HCT116 (cell line): ENCODE measurements around the gene PGC. TPM values are rescaled to one million over a fixed set of nuclear protein-coding genes. Genes with fewer than 3 reads are reported as not detected.

Experiments
- ATAC-seq: fragments of 200-7000 bp; cut with Tn5 transposase; 2 replicates; pipeline ENCODE4 v1.9.1; 2020; ENCODE audit warnings: mild to moderate bottlenecking, moderate library complexity
- BruUV-seq: library from RNA; stranded (reverse); fragments of 400-500 nt; replicated peaks from 2 replicates; lab custom pipeline; 2021; lab: Mats Ljungman, UMichigan
- CTCF ChIA-PET: fragments of 300-600 bp; sonication (Branson Sonifier 250); formaldehyde crosslinking; loops from one replicate; lab custom pipeline; 2021; ENCODE audit warnings: antibody characterized with exemption; lab: Charles Lee
- POLR2A ChIA-PET: fragments of 300-600, 350-600 bp; sonication (Branson Sonifier 250); formaldehyde crosslinking; loops from one replicate; lab custom pipeline; 2021; ENCODE audit warnings: antibody characterized with exemption; lab: Charles Lee
- RAD21 ChIA-PET, 2 experiments: fragments of 300-600 bp; sonication (Branson Sonifier 250); formaldehyde crosslinking; loops; one replicate each; lab custom pipeline; 2023; ENCODE audit warnings: low total read pairs in 2 of 2; ENCODE audit not compliant: uncharacterized antibody in 2 of 2, unreplicated experiment in 2 of 2, low non-redundant PET in 1 of 2; lab: Charles Lee
- DNase-seq: peaks from one replicate; pipeline ENCODE4 v3.0.0-alpha.2; 2010; ENCODE audit warnings: low read depth, low spot score
- H2AFZ ChIP-seq: fragments of 200-600 bp; shearing (Covaris generic), sonication (generic); 2 replicates; pipeline ENCODE4 v1.6.1; 2017; ENCODE audit warnings: low read depth, mixed run types, mixed read lengths, antibody characterized with exemption, low read length; ENCODE audit not compliant: poor library complexity, severe bottlenecking
- H3K27ac ChIP-seq: 2 replicates; pipeline ENCODE4 v1.5.1; 2012; ENCODE audit warnings: low read depth, low read length
- H3K27me3 ChIP-seq: fragments of 200-600 bp; sonication (generic); 2 replicates; pipeline ENCODE4 v1.6.1; 2016; ENCODE audit warnings: mixed run types, low read length, mixed read lengths; ENCODE audit not compliant: insufficient read depth
- H3K36me3 ChIP-seq, 2 experiments: fragments of 200-500 bp in 1 of 2; fragments of 200-600 bp in 1 of 2; sonication (Bioruptor generic) in 1 of 2; sonication (generic) in 1 of 2; 2 replicates each; pipeline versions ENCODE4 v1.5.1 to v1.6.1; 2014 to 2016; ENCODE audit warnings: low read length in 2 of 2, inconsistent platforms in 1 of 2, mixed read lengths in 1 of 2, mixed run types in 1 of 2; ENCODE audit not compliant: insufficient read depth in 2 of 2, control insufficient read depth in 1 of 2
- H3K4me1 ChIP-seq, 2 experiments: fragments of 200-600 bp in 1 of 2; sonication (generic) in 1 of 2; 2 replicates each; pipeline versions ENCODE4 v1.5.1 to v1.6.1; 2012 to 2017; ENCODE audit warnings: low read length in 2 of 2, inconsistent platforms in 1 of 2, mild to moderate bottlenecking in 1 of 2, mixed read lengths in 1 of 2, mixed run types in 1 of 2, moderate library complexity in 1 of 2; ENCODE audit not compliant: insufficient read depth in 2 of 2, control insufficient read depth in 1 of 2
- H3K4me2 ChIP-seq: fragments of 200-600 bp; sonication (generic); 2 replicates; pipeline ENCODE4 v1.6.1; 2017; ENCODE audit warnings: mixed run types, low read length, mixed read lengths
- H3K4me3 ChIP-seq, 2 experiments: fragments of 200-600 bp in 1 of 2; sonication (generic) in 1 of 2; replicated peaks in 1 of 2; 2 replicates each; pipeline ENCODE4 v1.5.1; 2011 to 2016; ENCODE audit warnings: low read length in 2 of 2, control low read depth in 1 of 2, low read depth in 1 of 2, mild to moderate bottlenecking in 1 of 2, mixed read lengths in 1 of 2, mixed run types in 1 of 2
- H3K79me2 ChIP-seq: fragments of 200-600 bp; sonication (generic); 2 replicates; pipeline ENCODE4 v1.6.1; 2017; ENCODE audit warnings: mild to moderate bottlenecking, mixed run types, low read length, moderate library complexity, mixed read lengths; ENCODE audit not compliant: insufficient read depth
- H3K9ac ChIP-seq: fragments of 200-600 bp; sonication (generic); 2 replicates; pipeline ENCODE4 v1.6.1; 2016; ENCODE audit warnings: low read length, mixed read lengths
- H3K9me2 ChIP-seq: fragments of 200-600 bp; sonication (generic), shearing (Covaris generic); 2 replicates; pipeline ENCODE4 v1.6.1; 2017; ENCODE audit warnings: mixed run types, mild to moderate bottlenecking, moderate library complexity; ENCODE audit not compliant: insufficient read depth
- H3K9me3 ChIP-seq, 2 experiments: fragments of 200-500 bp in 1 of 2; fragments of 200-600 bp in 1 of 2; sonication (Bioruptor generic) in 1 of 2; sonication (generic) in 1 of 2; 2 replicates each; pipeline ENCODE4 v1.6.1; 2014 to 2017; ENCODE audit warnings: low read length in 2 of 2, mixed read lengths in 2 of 2, inconsistent platforms in 1 of 2, low read depth in 1 of 2, mild to moderate bottlenecking in 1 of 2, mixed run types in 1 of 2, moderate library complexity in 1 of 2; ENCODE audit not compliant: control insufficient read depth in 1 of 2, insufficient read depth in 1 of 2
- H4K20me1 ChIP-seq: fragments of 200-600 bp; sonication (generic), shearing (Covaris generic); 2 replicates; pipeline ENCODE4 v1.6.1; 2017; ENCODE audit warnings: mixed run types, mild to moderate bottlenecking, moderate library complexity; ENCODE audit not compliant: insufficient read depth
- ATF3 ChIP-seq: IDR thresholded peaks from 2 replicates; pipeline ENCODE4 v1.6.1; 2012
- EGR1 ChIP-seq: IDR thresholded peaks from 2 replicates; pipeline ENCODE4 v1.6.1; 2012; ENCODE audit warnings: low read depth
- ELF1 ChIP-seq: IDR thresholded peaks from 2 replicates; pipeline ENCODE4 v1.6.1; 2012; ENCODE audit warnings: low read depth, borderline replicate concordance
- EZH2phosphoT487 ChIP-seq: fragments of 200-600 bp; IDR thresholded peaks from 2 replicates; pipeline ENCODE4 v1.6.1; 2018; ENCODE audit warnings: antibody characterized with exemption, borderline replicate concordance
- FOSL1 ChIP-seq: IDR thresholded peaks from 2 replicates; pipeline ENCODE4 v1.6.1; 2012; ENCODE audit warnings: low read depth
- JUND ChIP-seq: IDR thresholded peaks from 2 replicates; pipeline ENCODE4 v1.6.1; 2012
- POLR2A ChIP-seq: IDR thresholded peaks from 2 replicates; pipeline ENCODE4 v1.7.0; 2011; ENCODE audit warnings: borderline replicate concordance; ENCODE audit not compliant: insufficient read depth, insufficient read length; ENCODE audit errors: extremely low read depth
- RAD21 ChIP-seq: IDR thresholded peaks from 2 replicates; pipeline ENCODE4 v1.6.1; 2012; ENCODE audit warnings: low read depth, mild to moderate bottlenecking
- REST ChIP-seq: IDR thresholded peaks from 2 replicates; pipeline ENCODE4 v1.6.1; 2012; ENCODE audit warnings: low read depth
- SP1 ChIP-seq: IDR thresholded peaks from 2 replicates; pipeline ENCODE4 v1.6.1; 2012; ENCODE audit warnings: low read depth
- TCF7L2 ChIP-seq: IDR thresholded peaks from 2 replicates; pipeline ENCODE4 v1.7.0; 2011; ENCODE audit warnings: borderline replicate concordance, inconsistent platforms; ENCODE audit not compliant: insufficient read depth, insufficient read length; ENCODE audit errors: extremely low read depth
- ZFX ChIP-seq: fragments of 450-650 bp; IDR thresholded peaks from 2 replicates; pipeline ENCODE4 v1.6.1; 2017
- intact Hi-C: fragments of 100-400 bp; cut with micrococcal nuclease; formaldehyde crosslinking; loops from 2 replicates; pipeline ENCODE4 v1.10.0; 2022
- total RNA-seq: library from RNA; stranded (reverse); gene quantifications from one replicate; pipeline ENCODE4 v1.2.1, GENCODE V29; 2021; ENCODE audit not compliant: unreplicated experiment

The PGC gene
- total RNA-seq, 1 experiment from 2014 or later: 1.2 TPM

- H2AFZ ChIP-seq: no peak overlapping the region
- H3K9me2 ChIP-seq: no peaks in the 10 kb centered on the region
- DNase-seq (no peak), ATAC-seq (no peak)
- no peaks in the 10 kb centered on the region for H3K9me3 ChIP-seq
- BruUV-seq: no TSS peak
- no peak overlapping the region for H3K27ac ChIP-seq
- POLR2A ChIA-PET: interaction anchor here (0.7 kb wide), 1 partner anchor 408 kb away, joined by 5 read pairs; no protein-coding TSS in a partner anchor
- TF ChIP-seq ATF3 (no peak), JUND (no peak), EZH2phosphoT487 (no peak), POLR2A (no peak), RAD21 (no peak), REST (no peak), ZFX (no peak), ELF1 (no peak), SP1 (no peak), FOSL1 (no peak), TCF7L2 (no peak), EGR1 (no peak)
- TF ChIP-seq, all 23 proteins: peak for 0
- ChIA-PET CTCF (no interaction called here), RAD21 (no interaction called here)
- Histone ChIP-seq H3K9ac (no peak overlapping the region), H3K36me3 (no peaks in the 10 kb centered on the region), H3K79me2 (no peaks in the 10 kb centered on the region), H3K4me3 (no peak overlapping the region), H3K4me1 (no peaks in the 10 kb centered on the region), H3K4me2 (no peak overlapping the region), H4K20me1 (no peaks in the 10 kb centered on the region), H3K27me3 (no peaks in the 10 kb centered on the region)
- intact Hi-C loops: no loop called here
Measured at GRCh38 chr6:41722969-41723529, 24.1 kb downstream of the PGC start.
